Left ventricle myocardium inferior (tissue), 1 donor: Measurements from ENCODE around the gene PDE9A. TPM values are rescaled to one million over a fixed set of nuclear protein-coding genes. Genes with fewer than 3 reads are reported as not detected.

Experiments
- DNase-seq: peaks from one replicate; pipeline ENCODE4 v3.0.0-alpha.2; 2020
- H3K27ac ChIP-seq: fragments of 200-600 bp; replicated peaks from 2 replicates; pipeline ENCODE4 v1.8.0; 2021
- H3K27me3 ChIP-seq: fragments of 200-600 bp; 2 replicates; pipeline ENCODE4 v1.8.0; 2021; ENCODE audit warnings: low read depth
- H3K36me3 ChIP-seq: fragments of 200-600 bp; 2 replicates; pipeline ENCODE4 v1.8.0; 2021
- H3K4me1 ChIP-seq: fragments of 200-600 bp; 2 replicates; pipeline ENCODE4 v1.8.0; 2021
- H3K4me3 ChIP-seq: fragments of 200-600 bp; 2 replicates; pipeline ENCODE4 v1.8.0; 2021; ENCODE audit warnings: mild to moderate bottlenecking, moderate library complexity
- H3K9me3 ChIP-seq: fragments of 200-600 bp; replicated peaks from 2 replicates; pipeline ENCODE4 v1.8.0; 2021
- intact Hi-C: fragments of 100-400 bp; cut with micrococcal nuclease; formaldehyde crosslinking; loops from one replicate; pipeline ENCODE4 v1.11.0; 2022
- total RNA-seq: library from RNA; stranded (reverse); fragmentation: NEBNext Ultra II Directional; extraction: Animal tissue kit (Norgen Biotek cat#: 25700); gene quantifications from one replicate; pipeline ENCODE4 v1.2.1, GENCODE V29; 2021
- TF ChIP-seq, protein P1 (sequence below): fragments of 200-600 bp; IDR thresholded peaks from 2 replicates; pipeline ENCODE4 v1.8.0; 2021; ENCODE audit warnings: antibody characterized with exemption, mild to moderate bottlenecking, borderline replicate concordance
- donor health status: DM: no; HTN: yes; CAD: no; lungs with severe emphysema.

Gene PDE9A
- total RNA-seq, 1 donor from 2014 or later, result 3.2 TPM

GRCh38 chr21:42695697-42696380, 42.4 kb downstream of the PDE9A start:
- H3K36me3 ChIP-seq, result peaks cover 4% of the 10 kb centered on the region
- intact Hi-C loops, result no loop called here
- H3K4me1 ChIP-seq, result peaks cover 14% of the 10 kb centered on the region
- TF ChIP-seq, protein P1, sequence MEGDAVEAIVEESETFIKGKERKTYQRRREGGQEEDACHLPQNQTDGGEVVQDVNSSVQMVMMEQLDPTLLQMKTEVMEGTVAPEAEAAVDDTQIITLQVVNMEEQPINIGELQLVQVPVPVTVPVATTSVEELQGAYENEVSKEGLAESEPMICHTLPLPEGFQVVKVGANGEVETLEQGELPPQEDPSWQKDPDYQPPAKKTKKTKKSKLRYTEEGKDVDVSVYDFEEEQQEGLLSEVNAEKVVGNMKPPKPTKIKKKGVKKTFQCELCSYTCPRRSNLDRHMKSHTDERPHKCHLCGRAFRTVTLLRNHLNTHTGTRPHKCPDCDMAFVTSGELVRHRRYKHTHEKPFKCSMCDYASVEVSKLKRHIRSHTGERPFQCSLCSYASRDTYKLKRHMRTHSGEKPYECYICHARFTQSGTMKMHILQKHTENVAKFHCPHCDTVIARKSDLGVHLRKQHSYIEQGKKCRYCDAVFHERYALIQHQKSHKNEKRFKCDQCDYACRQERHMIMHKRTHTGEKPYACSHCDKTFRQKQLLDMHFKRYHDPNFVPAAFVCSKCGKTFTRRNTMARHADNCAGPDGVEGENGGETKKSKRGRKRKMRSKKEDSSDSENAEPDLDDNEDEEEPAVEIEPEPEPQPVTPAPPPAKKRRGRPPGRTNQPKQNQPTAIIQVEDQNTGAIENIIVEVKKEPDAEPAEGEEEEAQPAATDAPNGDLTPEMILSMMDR, result no peak
- peak overlapping the region; percentile 1 for H3K27ac ChIP-seq
- peaks cover 21% of the 10 kb centered on the region for H3K27me3 ChIP-seq
- no peak for DNase-seq
- H3K9me3 ChIP-seq, result no peaks in the 10 kb centered on the region
- H3K4me3 ChIP-seq, result no peak overlapping the region

- Histone ChIP-seq H3K4me3 (no peak overlapping the region), H3K36me3 (peaks cover 12% of the 10 kb centered on the region), H3K27me3 (peaks cover 21% of the 10 kb centered on the region), H3K27ac (no peak overlapping the region), H3K9me3 (peaks cover 5% of the 10 kb centered on the region), H3K4me1 (peaks cover 14% of the 10 kb centered on the region)
- DNase-seq, result no peak
- intact Hi-C loops, result no loop called here
- TF ChIP-seq, protein P1, result no peak
Measured at GRCh38 chr21:42696501-42697040, 43.1 kb downstream of the PDE9A start.

DNA sequence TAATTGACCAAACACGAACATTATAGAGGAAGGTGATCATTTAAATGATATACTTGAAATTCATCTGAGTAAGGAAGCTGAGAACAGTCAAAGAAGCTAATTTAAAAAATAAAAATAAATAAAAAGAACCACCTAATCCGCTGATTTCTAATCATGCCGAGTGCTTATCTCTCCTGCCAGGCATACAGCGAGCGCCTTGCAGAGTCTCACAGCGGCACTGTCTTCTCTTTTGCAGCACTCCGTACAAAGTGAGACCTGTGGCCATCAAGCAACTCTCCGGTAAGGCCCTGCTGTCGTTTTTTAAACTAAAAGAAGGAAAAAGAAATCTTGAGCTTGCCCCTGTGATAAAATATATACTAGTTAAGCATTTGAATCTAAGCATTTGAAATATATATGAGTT, 45.3 kb downstream of the PDE9A start:
- Histone ChIP-seq H3K27ac (no peak overlapping the region), H3K9me3 (peaks cover 15% of the 10 kb centered on the region), H3K4me1 (peaks cover 14% of the 10 kb centered on the region), H3K27me3 (peaks cover 21% of the 10 kb centered on the region), H3K4me3 (no peak overlapping the region), H3K36me3 (peaks cover 18% of the 10 kb centered on the region)
- intact Hi-C loops, result no loop called here
- TF ChIP-seq, protein P1, result no peak
- no peak for DNase-seq

DNA sequence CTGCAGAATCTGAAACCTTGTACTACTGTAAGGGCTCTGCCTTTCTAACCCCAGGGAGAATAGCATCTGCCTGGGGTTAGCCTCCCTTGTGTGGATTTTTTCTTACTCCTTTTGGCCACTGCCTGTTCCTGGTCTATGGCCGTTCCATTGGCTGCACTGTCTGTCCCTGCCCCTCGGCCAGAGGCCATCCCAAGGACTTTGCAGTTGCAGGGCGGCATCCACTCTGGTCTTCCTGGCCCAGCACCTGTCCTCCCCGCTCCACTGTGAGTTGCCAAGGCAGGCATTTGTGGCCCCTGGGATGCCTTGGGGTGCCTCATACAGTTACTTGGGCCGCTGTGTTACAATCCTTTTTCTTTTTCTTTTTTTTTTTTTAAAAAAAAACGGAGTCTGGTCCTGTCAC, 45.8 kb downstream of the PDE9A start:
- no peak for DNase-seq
- H3K27ac ChIP-seq, result no peak overlapping the region
- peaks cover 15% of the 10 kb centered on the region for H3K9me3 ChIP-seq
- peaks cover 21% of the 10 kb centered on the region for H3K27me3 ChIP-seq
- intact Hi-C loops, result no loop called here
- H3K36me3 ChIP-seq, result peaks cover 18% of the 10 kb centered on the region
- H3K4me3 ChIP-seq, result no peak overlapping the region
- TF ChIP-seq, protein P1, result no peak
- peaks cover 14% of the 10 kb centered on the region for H3K4me1 ChIP-seq

GRCh38 chr21:42701706-42702456, 48.5 kb downstream of the PDE9A start:
- Histone ChIP-seq H3K27ac (no peak overlapping the region), H3K4me3 (no peak overlapping the region), H3K36me3 (peaks cover 18% of the 10 kb centered on the region), H3K27me3 (peaks cover 26% of the 10 kb centered on the region), H3K9me3 (peaks cover 15% of the 10 kb centered on the region), H3K4me1 (no peaks in the 10 kb centered on the region)
- intact Hi-C loops, result no loop called here
- DNase-seq, result no peak
- TF ChIP-seq, protein P1, result no peak
